SK-N-SH treated with all-trans-retinoic acid at 6 μM for 48 hours (cell line): ENCODE results near the gene FGF11.

ENCODE experiments used
- ATAC-seq: fragments of 200-7000 bp; cut with Tn5 transposase; 3 replicates; pipeline ENCODE4 v1.9.1; 2020; ENCODE audit warnings: mild to moderate bottlenecking, moderate library complexity
- ARNTL ChIP-seq: fragments of 450-650 bp; formaldehyde crosslinking; IDR thresholded peaks from 2 replicates; pipeline ENCODE4 v1.5.0; 2020; ENCODE audit warnings: low read depth, mild to moderate bottlenecking, moderate library complexity, borderline replicate concordance
- ESRRG ChIP-seq: fragments of 250-450 bp; sonication (Bioruptor Pico); IDR thresholded peaks from 2 replicates; pipeline ENCODE4 v1.6.1; 2021; ENCODE audit warnings: mild to moderate bottlenecking
- GLIS3 ChIP-seq: fragments of 250-450 bp; sonication (Bioruptor Pico); IDR thresholded peaks from 2 replicates; pipeline ENCODE4 v1.5.0; 2020; ENCODE audit warnings: mild to moderate bottlenecking, moderate library complexity
- ISL1 ChIP-seq: fragments of 250-450 bp; sonication (Bioruptor Pico); IDR thresholded peaks from 2 replicates; pipeline ENCODE4 v2.1.2; 2022; ENCODE audit warnings: mild to moderate bottlenecking, moderate library complexity
- OSR1 ChIP-seq: fragments of 250-450 bp; sonication (Bioruptor Pico); IDR thresholded peaks from 2 replicates; pipeline ENCODE4 v1.8.0; 2022; ENCODE audit warnings: moderate library complexity, mild to moderate bottlenecking, inconsistent platforms
- PPARA ChIP-seq: fragments of 250-450 bp; sonication (Bioruptor Pico); IDR thresholded peaks from 2 replicates; pipeline ENCODE4 v1.5.0; 2020; ENCODE audit warnings: mild to moderate bottlenecking, borderline replicate concordance
- RARB ChIP-seq: fragments of 250-450 bp; sonication (Bioruptor Pico); IDR thresholded peaks from 2 replicates; pipeline ENCODE4 v1.8.0; 2021; ENCODE audit warnings: mild to moderate bottlenecking, moderate library complexity
- SNAI2 ChIP-seq: fragments of 250-450 bp; sonication (Bioruptor Pico); IDR thresholded peaks from 2 replicates; pipeline ENCODE4 v1.5.0; 2020; ENCODE audit warnings: mild to moderate bottlenecking, moderate library complexity
- TCF4 ChIP-seq: fragments of 250-450 bp; sonication (Bioruptor Pico); IDR thresholded peaks from 2 replicates; pipeline ENCODE4 v1.8.0; 2021; ENCODE audit warnings: mild to moderate bottlenecking, moderate library complexity, borderline replicate concordance
- TOX ChIP-seq: fragments of 250-450 bp; sonication (Bioruptor Pico); IDR thresholded peaks from 2 replicates; pipeline ENCODE4 v1.8.0; 2021; ENCODE audit warnings: mild to moderate bottlenecking, moderate library complexity, borderline replicate concordance
- ZC3H10 ChIP-seq: fragments of 250-450 bp; sonication (Bioruptor Pico); IDR thresholded peaks from 2 replicates; pipeline ENCODE4 v1.5.1; 2021; ENCODE audit warnings: mild to moderate bottlenecking, moderate library complexity
- ZFP3 ChIP-seq: fragments of 250-450 bp; sonication (Bioruptor Pico); IDR thresholded peaks from 2 replicates; pipeline ENCODE4 v1.5.0; 2020; ENCODE audit warnings: mild to moderate bottlenecking, moderate library complexity
- ZFP30 ChIP-seq: fragments of 450-650 bp; formaldehyde crosslinking; IDR thresholded peaks from 2 replicates; pipeline ENCODE4 v1.5.0; 2022; ENCODE audit warnings: mild to moderate bottlenecking, moderate library complexity
- ZNF565 ChIP-seq: fragments of 450-650 bp; formaldehyde crosslinking; conservative IDR thresholded peaks from 2 replicates; pipeline ENCODE4 v1.5.0; 2020; ENCODE audit warnings: low read depth, mild to moderate bottlenecking, moderate library complexity
- ZNF70 ChIP-seq: fragments of 450-650 bp; formaldehyde crosslinking; IDR thresholded peaks from 2 replicates; pipeline ENCODE4 v1.5.0; 2020; ENCODE audit warnings: mild to moderate bottlenecking, moderate library complexity
- ZNF8 ChIP-seq: fragments of 450-650 bp; formaldehyde crosslinking; IDR thresholded peaks from 2 replicates; pipeline ENCODE4 v1.5.0; 2020; ENCODE audit warnings: mild to moderate bottlenecking, moderate library complexity
- TF ChIP-seq, protein P1 (sequence below): fragments of 250-450 bp; sonication (Bioruptor Pico); IDR thresholded peaks from 2 replicates; pipeline ENCODE4 v1.5.1; 2021; ENCODE audit warnings: mild to moderate bottlenecking, moderate library complexity
- TF ChIP-seq, protein P2 (sequence below): fragments of 250-450 bp; sonication (Bioruptor Pico); IDR thresholded peaks from 2 replicates; pipeline ENCODE4 v1.5.0; 2020; ENCODE audit warnings: mild to moderate bottlenecking, moderate library complexity
- TF ChIP-seq, protein P3 (sequence below): fragments of 250-450 bp; sonication (Bioruptor Pico); IDR thresholded peaks from 2 replicates; pipeline ENCODE4 v1.8.0; 2021; ENCODE audit warnings: low read depth, mild to moderate bottlenecking, moderate library complexity, borderline replicate concordance

FGF11 gene

DNA sequence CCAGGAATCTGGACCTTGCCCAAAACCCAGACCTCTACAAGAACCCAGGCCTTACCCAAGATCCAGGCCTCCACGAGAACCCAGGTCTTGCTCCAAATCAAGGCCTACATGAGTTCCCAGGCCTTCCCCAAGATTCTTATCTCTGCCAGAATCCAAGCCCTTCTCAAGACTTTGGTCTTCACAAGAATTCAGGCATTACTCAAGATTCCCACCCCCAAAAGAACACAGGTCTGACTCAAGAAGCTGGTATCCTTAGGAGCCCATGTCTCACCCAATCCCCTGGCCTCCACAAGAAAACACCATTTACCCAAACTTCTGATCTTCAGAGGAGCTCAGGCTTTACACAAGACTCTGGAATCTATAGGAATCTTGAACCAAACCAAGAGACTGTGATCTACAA, 8.1 kb upstream of the FGF11 start:
- no peak for ATAC-seq
- TF ChIP-seq ARNTL (no peak), ZC3H10 (CRISPR knock-in tag) (no peak), SNAI2 (CRISPR knock-in tag) (no peak), ZFP30 (no peak), ZNF565 (CRISPR knock-in tag) (no peak), ZNF70 (CRISPR knock-in tag) (no peak), OSR1 (no peak), RARB (no peak)

DNA sequence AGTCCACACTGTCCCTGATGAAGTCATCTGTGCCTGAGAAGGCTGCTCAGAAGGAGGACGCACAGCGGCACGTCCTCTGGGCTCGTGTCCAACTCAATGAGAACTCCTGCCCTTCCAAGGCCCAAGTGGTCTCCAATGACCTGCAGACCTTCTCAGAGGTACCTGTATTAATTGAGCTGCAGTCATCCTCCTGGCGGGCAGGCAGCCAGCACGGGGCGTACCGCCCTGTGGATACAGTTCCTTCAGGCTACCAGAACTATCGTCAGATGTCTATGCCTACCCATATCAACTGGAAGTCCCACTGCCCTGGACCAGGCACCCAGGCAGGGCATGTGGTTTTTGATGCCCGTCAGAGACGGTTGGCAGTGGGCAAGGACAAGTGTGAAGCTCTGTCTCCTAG, 7.0 kb upstream of the FGF11 start:
- TF ChIP-seq ZNF8 (CRISPR knock-in tag) (no peak), RARB (no peak), SNAI2 (CRISPR knock-in tag) (no peak), ESRRG (CRISPR knock-in tag) (no peak), ZFP3 (CRISPR knock-in tag) (no peak), PPARA (CRISPR knock-in tag) (no peak), ISL1 (CRISPR knock-in tag) (no peak), ZNF70 (CRISPR knock-in tag) (no peak), OSR1 (no peak), ZFP30 (no peak), ZC3H10 (CRISPR knock-in tag) (no peak), TCF4 (CRISPR knock-in tag) (no peak), ARNTL (no peak), TOX (CRISPR knock-in tag) (no peak)
- TF ChIP-seq, protein P1, sequence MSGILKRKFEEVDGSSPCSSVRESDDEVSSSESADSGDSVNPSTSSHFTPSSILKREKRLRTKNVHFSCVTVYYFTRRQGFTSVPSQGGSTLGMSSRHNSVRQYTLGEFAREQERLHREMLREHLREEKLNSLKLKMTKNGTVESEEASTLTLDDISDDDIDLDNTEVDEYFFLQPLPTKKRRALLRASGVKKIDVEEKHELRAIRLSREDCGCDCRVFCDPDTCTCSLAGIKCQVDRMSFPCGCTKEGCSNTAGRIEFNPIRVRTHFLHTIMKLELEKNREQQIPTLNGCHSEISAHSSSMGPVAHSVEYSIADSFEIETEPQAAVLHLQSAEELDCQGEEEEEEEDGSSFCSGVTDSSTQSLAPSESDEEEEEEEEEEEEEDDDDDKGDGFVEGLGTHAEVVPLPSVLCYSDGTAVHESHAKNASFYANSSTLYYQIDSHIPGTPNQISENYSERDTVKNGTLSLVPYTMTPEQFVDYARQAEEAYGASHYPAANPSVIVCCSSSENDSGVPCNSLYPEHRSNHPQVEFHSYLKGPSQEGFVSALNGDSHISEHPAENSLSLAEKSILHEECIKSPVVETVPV = no peak
- TF ChIP-seq, protein P2, sequence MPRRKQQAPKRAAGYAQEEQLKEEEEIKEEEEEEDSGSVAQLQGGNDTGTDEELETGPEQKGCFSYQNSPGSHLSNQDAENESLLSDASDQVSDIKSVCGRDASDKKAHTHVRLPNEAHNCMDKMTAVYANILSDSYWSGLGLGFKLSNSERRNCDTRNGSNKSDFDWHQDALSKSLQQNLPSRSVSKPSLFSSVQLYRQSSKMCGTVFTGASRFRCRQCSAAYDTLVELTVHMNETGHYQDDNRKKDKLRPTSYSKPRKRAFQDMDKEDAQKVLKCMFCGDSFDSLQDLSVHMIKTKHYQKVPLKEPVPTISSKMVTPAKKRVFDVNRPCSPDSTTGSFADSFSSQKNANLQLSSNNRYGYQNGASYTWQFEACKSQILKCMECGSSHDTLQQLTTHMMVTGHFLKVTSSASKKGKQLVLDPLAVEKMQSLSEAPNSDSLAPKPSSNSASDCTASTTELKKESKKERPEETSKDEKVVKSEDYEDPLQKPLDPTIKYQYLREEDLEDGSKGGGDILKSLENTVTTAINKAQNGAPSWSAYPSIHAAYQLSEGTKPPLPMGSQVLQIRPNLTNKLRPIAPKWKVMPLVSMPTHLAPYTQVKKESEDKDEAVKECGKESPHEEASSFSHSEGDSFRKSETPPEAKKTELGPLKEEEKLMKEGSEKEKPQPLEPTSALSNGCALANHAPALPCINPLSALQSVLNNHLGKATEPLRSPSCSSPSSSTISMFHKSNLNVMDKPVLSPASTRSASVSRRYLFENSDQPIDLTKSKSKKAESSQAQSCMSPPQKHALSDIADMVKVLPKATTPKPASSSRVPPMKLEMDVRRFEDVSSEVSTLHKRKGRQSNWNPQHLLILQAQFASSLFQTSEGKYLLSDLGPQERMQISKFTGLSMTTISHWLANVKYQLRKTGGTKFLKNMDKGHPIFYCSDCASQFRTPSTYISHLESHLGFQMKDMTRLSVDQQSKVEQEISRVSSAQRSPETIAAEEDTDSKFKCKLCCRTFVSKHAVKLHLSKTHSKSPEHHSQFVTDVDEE = no peak
- ATAC-seq = no peak

DNA sequence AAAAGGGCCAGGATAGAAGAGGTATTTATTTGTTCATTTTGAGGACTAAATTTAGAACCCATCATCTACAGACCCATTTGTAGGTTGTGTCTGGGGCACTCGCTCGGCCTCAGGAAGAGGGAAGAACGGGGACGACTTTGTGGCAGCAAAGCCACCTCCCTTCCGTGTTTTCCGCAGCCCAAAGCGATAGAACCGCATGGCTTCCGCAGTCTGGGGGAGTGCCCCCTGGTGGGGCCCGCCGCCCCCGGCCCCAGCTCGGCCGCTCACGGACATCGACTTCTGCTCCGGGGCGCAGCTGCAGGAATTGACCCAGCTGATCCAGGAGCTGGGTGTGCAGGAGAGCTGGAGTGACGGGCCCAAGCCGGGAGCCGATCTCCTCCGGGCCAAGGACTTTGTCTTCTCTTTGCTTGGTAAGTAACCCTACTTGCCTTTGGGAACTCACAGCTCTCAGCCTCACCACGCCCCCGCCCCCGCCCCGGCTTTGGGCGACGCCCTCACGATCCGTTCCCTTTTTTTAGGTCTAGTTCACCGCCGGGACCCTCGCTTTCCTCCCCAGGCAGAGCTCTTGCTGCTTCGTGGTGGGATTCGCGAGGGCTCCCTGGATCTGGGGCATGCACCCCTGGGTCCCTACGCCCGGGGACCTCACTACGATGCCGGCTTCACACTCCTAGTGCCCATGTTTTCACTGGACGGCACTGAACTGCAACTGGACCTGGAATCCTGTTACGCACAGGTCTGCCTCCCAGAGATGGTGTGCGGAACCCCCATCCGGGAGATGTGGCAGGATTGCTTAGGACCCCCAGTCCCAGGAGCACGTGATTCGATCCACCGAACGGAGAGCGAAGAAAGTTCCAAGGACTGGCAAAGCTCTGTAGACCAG, 3.4 kb upstream of the FGF11 start:
- TF ChIP-seq GLIS3 (CRISPR knock-in tag) (no peak), PPARA (CRISPR knock-in tag) (no peak), ZNF8 (CRISPR knock-in tag) (no peak)
- TF ChIP-seq, protein P2 = no peak
- TF ChIP-seq, protein P3, sequence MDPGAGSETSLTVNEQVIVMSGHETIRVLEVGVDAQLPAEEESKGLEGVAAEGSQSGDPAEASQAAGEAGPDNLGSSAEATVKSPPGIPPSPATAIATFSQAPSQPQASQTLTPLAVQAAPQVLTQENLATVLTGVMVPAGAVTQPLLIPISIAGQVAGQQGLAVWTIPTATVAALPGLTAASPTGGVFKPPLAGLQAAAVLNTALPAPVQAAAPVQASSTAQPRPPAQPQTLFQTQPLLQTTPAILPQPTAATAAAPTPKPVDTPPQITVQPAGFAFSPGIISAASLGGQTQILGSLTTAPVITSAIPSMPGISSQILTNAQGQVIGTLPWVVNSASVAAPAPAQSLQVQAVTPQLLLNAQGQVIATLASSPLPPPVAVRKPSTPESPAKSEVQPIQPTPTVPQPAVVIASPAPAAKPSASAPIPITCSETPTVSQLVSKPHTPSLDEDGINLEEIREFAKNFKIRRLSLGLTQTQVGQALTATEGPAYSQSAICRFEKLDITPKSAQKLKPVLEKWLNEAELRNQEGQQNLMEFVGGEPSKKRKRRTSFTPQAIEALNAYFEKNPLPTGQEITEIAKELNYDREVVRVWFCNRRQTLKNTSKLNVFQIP (CRISPR knock-in tag) = no peak
- TF ChIP-seq, all 23 proteins: peak for 0

More for the DNA sequence above, 3.4 kb upstream of the FGF11 start:
- ATAC-seq = peak; percentile 34
